HepG2 (cell line): ENCODE measurements around the gene EGLN2. TPM values are rescaled to one million over a fixed set of nuclear protein-coding genes. Genes with fewer than 3 reads are reported as not detected.

ENCODE experiments used
- BHLHE40 ChIP-seq: IDR thresholded peaks from 2 replicates; pipeline ENCODE4 v1.6.1; 2011; ENCODE audit warnings: low read length, improper control_type of control experiment
- E2F1 ChIP-seq: sonication (generic); formaldehyde crosslinking; IDR thresholded peaks from 2 replicates; pipeline ENCODE4 v1.5.0; 2020; ENCODE audit warnings: missing genetic modification reagents
- HDAC1 ChIP-seq: sonication (generic); formaldehyde crosslinking; IDR thresholded peaks from 2 replicates; pipeline ENCODE4 v1.5.1; 2020; ENCODE audit warnings: mild to moderate bottlenecking, missing genetic modification reagents
- HIVEP1 ChIP-seq: sonication (generic); formaldehyde crosslinking; IDR thresholded peaks from 2 replicates; pipeline ENCODE4 v1.4.0; 2020; ENCODE audit warnings: mild to moderate bottlenecking, missing genetic modification reagents
- IKZF5 ChIP-seq: IDR thresholded peaks from 2 replicates; pipeline ENCODE4 v1.6.1; 2018; ENCODE audit warnings: missing genetic modification reagents, mild to moderate bottlenecking, missing compliant biosample characterization
- NFYC ChIP-seq: IDR thresholded peaks from 2 replicates; pipeline ENCODE4 v1.6.1; 2016; ENCODE audit warnings: missing genetic modification reagents, missing compliant biosample characterization
- POLR2A ChIP-seq, 2 experiments: IDR thresholded peaks; 2 replicates each; pipeline ENCODE4 v1.6.1; 2011; ENCODE audit warnings: low read depth in 2 of 2, low read length in 2 of 2, mild to moderate bottlenecking in 1 of 2, moderate library complexity in 1 of 2; ENCODE audit not compliant: insufficient read depth in 1 of 2
- SRSF4 ChIP-seq: fragments of 200-400 bp; formaldehyde crosslinking; IDR thresholded peaks from one replicate; pipeline ENCODE4 v1.6.1; 2018; ENCODE audit warnings: mild to moderate bottlenecking, low read depth, low read length, moderate library complexity; ENCODE audit not compliant: poor library complexity, severe bottlenecking
- THRA ChIP-seq: sonication (generic); formaldehyde crosslinking; IDR thresholded peaks from 2 replicates; pipeline ENCODE4 v1.4.0; 2020; ENCODE audit warnings: missing genetic modification reagents, borderline replicate concordance
- U2AF2 ChIP-seq: fragments of 200-400 bp; formaldehyde crosslinking; IDR thresholded peaks from 2 replicates; pipeline ENCODE4 v1.6.1; 2017; ENCODE audit warnings: low read depth, mild to moderate bottlenecking, low read length
- WIZ ChIP-seq: sonication (generic); formaldehyde crosslinking; IDR thresholded peaks from 2 replicates; pipeline ENCODE4 v1.5.1; 2020; ENCODE audit warnings: mild to moderate bottlenecking, missing genetic modification reagents
- ZFP37 ChIP-seq: sonication (generic); formaldehyde crosslinking; IDR thresholded peaks from 2 replicates; pipeline ENCODE4 v1.4.0; 2020; ENCODE audit warnings: missing genetic modification reagents, borderline replicate concordance
- ZNF512 ChIP-seq: sonication (generic); formaldehyde crosslinking; IDR thresholded peaks from 2 replicates; pipeline ENCODE4 v1.4.0; 2020; ENCODE audit warnings: mild to moderate bottlenecking, missing genetic modification reagents
- ZNF564 ChIP-seq: sonication (generic); formaldehyde crosslinking; IDR thresholded peaks from 2 replicates; pipeline ENCODE4 v1.8.1; 2023; ENCODE audit warnings: mild to moderate bottlenecking, missing genetic modification reagents
- ZNF597 ChIP-seq: sonication (generic); formaldehyde crosslinking; IDR thresholded peaks from 2 replicates; pipeline ENCODE4 v1.5.0; 2020; ENCODE audit warnings: missing genetic modification reagents
- ZNF720 ChIP-seq: sonication (generic); formaldehyde crosslinking; IDR thresholded peaks from 2 replicates; pipeline ENCODE4 v1.4.0; 2020; ENCODE audit warnings: missing genetic modification reagents
- ZNF891 ChIP-seq: sonication (generic); formaldehyde crosslinking; IDR thresholded peaks from 2 replicates; pipeline ENCODE4 v1.5.0; 2020; ENCODE audit warnings: mild to moderate bottlenecking, missing genetic modification reagents
- polyA plus RNA-seq, 8 experiments: library from polyadenylated mRNA; depleted of rRNA in 3 of 8; stranded (reverse) in 7 of 8; unstranded in 1 of 8; fragments of >200 nt; fragmentation: Illumina TruSeq in 4 of 8; extraction: Trizol in 4 of 8; gene quantifications; 2 replicates each; pipeline versions ENCODE4 v1.2.1 to v1.2.3, GENCODE V29; 2011 to 2016; ENCODE audit warnings: low read depth in 4 of 8, missing spikeins in 1 of 8, mixed read lengths in 1 of 8; ENCODE audit not compliant: insufficient read depth in 1 of 8
- total RNA-seq, 5 experiments: library from RNA; depleted of rRNA; stranded (reverse); fragments of >200 nt; fragmentation: Illumina TruSeq; extraction: Trizol; gene quantifications; 2 replicates each; pipeline ENCODE4 v1.2.3, GENCODE V29; 2016; ENCODE audit warnings: low read depth in 1 of 5
- TF ChIP-seq, protein P1 (sequence below): sonication (generic); formaldehyde crosslinking; IDR thresholded peaks from 2 replicates; pipeline ENCODE4 v1.4.0; 2020; ENCODE audit warnings: missing genetic modification reagents
- TF ChIP-seq, protein P2 (sequence below): sonication (generic); formaldehyde crosslinking; IDR thresholded peaks from 2 replicates; pipeline ENCODE4 v1.4.0; 2020; ENCODE audit warnings: mild to moderate bottlenecking, low read depth, missing genetic modification reagents

Gene EGLN2
- total and polyA plus RNA-seq, 2 of the 13 experiments (the other 11 are each of a cell fraction or from before 2014, with no cell fraction given), result 16.5 to 40.8 TPM

DNA sequence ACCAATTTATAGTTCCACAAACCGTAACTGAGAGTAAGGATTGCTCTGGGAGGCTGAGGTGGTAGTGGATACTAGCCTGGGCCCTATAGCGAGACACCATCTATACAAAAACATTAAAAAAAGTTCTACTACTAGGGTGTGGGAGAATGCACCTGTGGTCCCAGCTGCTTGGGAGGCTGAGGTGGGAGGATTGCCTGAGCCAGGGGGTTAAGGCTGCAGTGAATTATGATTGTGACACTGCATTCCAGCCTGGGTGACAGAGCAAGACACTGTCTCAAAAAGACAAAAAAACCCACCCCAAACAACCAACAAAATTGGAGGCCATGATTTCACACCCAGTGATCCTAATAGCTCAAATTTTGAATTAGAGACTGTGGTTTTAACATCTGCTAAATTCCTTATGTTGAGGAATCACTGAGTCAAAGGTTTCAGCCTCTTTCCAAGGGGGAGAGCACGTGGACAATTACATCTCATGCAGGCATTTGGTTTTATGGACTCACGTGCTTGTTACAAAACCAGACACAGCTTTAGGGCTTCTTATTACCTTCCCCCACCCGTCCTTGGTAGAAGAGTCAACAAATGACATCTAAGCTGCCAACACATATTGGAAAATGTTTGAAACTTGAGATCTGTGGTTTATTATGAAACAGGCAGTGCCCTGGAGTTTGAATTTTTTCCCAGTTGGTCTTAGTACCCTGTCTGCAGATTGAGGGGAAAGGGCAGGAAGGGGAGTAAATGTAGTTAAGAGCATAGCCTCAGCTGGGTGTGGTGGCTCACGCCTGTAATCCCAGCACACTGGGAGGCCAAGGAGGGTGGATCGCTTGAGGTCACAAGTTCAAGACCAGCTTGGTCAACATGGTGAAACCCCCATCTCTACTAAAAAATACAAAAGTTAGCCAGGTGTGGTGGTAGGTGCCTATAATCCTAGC, 32.8 kb downstream of the EGLN2 start (continued):
- TF ChIP-seq ZNF720 (CRISPR knock-in tag), result no peak
- TF ChIP-seq ZNF891 (CRISPR knock-in tag), result no peak
- TF ChIP-seq U2AF2, result no peak
- TF ChIP-seq, protein P1, sequence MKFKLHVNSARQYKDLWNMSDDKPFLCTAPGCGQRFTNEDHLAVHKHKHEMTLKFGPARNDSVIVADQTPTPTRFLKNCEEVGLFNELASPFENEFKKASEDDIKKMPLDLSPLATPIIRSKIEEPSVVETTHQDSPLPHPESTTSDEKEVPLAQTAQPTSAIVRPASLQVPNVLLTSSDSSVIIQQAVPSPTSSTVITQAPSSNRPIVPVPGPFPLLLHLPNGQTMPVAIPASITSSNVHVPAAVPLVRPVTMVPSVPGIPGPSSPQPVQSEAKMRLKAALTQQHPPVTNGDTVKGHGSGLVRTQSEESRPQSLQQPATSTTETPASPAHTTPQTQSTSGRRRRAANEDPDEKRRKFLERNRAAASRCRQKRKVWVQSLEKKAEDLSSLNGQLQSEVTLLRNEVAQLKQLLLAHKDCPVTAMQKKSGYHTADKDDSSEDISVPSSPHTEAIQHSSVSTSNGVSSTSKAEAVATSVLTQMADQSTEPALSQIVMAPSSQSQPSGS, result peak; percentile 91
- TF ChIP-seq ZNF564 (CRISPR knock-in tag), result no peak
- TF ChIP-seq NFYC (CRISPR knock-in tag), result no peak
- TF ChIP-seq POLR2A (IDR thresholded peaks at IDR 0.05; ENCODE audit: insufficient read depth in 1 of 2, low read depth in 2 of 2, low read length in 2 of 2), result no peak
- no peak for TF ChIP-seq SRSF4
- TF ChIP-seq HIVEP1 (CRISPR knock-in tag), result no peak
- TF ChIP-seq, protein P2, sequence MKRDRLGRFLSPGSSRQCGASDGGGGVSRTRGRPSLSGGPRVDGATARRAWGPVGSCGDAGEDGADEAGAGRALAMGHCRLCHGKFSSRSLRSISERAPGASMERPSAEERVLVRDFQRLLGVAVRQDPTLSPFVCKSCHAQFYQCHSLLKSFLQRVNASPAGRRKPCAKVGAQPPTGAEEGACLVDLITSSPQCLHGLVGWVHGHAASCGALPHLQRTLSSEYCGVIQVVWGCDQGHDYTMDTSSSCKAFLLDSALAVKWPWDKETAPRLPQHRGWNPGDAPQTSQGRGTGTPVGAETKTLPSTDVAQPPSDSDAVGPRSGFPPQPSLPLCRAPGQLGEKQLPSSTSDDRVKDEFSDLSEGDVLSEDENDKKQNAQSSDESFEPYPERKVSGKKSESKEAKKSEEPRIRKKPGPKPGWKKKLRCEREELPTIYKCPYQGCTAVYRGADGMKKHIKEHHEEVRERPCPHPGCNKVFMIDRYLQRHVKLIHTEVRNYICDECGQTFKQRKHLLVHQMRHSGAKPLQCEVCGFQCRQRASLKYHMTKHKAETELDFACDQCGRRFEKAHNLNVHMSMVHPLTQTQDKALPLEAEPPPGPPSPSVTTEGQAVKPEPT (CRISPR knock-in tag), result no peak
- peak; percentile 98 for TF ChIP-seq BHLHE40
- TF ChIP-seq ZFP37, result peak; percentile 73; the same call in 1 of the 2 replicates
- TF ChIP-seq IKZF5, result peak; percentile 75; the same call in 1 of the 2 replicates
- peak; percentile 40; the same call in 1 of the 2 replicates for TF ChIP-seq E2F1 (CRISPR knock-in tag)
- TF ChIP-seq ZNF512 (CRISPR knock-in tag), result no peak
- peak; percentile 64 for TF ChIP-seq HDAC1 (CRISPR knock-in tag)
- TF ChIP-seq THRA (CRISPR knock-in tag), result no peak
- no peak for TF ChIP-seq WIZ
- TF ChIP-seq ZNF597, result no peak
